ENCODE results near the gene PLEKHA7.

DNA sequence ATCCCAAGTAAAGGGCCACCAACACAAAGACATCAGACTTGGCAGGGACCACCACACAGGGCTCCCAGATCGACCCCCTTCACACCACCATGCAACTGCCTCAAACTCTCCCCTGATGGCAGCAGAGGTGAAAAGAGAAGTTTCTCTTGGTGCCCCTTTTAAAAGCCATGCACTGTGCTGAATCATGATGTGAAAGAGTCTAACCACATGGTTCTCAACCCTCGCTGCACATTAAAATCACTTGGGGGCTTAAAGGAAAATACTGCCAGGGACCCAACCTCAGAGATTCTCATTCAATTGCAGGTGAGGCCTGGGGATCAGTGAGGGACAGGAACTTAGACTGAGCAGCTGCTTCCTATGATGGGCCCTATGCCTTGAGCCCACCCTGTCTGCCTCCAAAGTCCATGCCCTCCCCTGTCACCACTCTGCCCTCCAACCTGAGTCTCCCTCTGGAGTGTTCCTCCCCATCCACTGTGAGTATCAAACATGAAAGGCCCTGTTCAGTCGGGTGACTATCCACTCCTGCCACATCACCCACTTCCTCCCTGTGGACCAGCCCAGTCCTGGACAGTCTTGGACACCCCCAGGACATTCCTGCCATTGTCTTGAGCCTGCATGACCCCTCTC lies 40.8 kb downstream of the PLEKHA7 start:
- TF ChIP-seq, protein P1, sequence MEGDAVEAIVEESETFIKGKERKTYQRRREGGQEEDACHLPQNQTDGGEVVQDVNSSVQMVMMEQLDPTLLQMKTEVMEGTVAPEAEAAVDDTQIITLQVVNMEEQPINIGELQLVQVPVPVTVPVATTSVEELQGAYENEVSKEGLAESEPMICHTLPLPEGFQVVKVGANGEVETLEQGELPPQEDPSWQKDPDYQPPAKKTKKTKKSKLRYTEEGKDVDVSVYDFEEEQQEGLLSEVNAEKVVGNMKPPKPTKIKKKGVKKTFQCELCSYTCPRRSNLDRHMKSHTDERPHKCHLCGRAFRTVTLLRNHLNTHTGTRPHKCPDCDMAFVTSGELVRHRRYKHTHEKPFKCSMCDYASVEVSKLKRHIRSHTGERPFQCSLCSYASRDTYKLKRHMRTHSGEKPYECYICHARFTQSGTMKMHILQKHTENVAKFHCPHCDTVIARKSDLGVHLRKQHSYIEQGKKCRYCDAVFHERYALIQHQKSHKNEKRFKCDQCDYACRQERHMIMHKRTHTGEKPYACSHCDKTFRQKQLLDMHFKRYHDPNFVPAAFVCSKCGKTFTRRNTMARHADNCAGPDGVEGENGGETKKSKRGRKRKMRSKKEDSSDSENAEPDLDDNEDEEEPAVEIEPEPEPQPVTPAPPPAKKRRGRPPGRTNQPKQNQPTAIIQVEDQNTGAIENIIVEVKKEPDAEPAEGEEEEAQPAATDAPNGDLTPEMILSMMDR (IDR thresholded peaks at IDR 0.05) = no peak
- no peak for TF ChIP-seq POLR2AphosphoS5 (IDR thresholded peaks at IDR 0.05; ENCODE audit: insufficient read depth in 1 of 2, low read depth in 1 of 2)

All from vagina (tissue), 2 donors.